ENCODE results near the gene EPN2. TPM values are rescaled to one million over a fixed set of nuclear protein-coding genes. Genes with fewer than 3 reads are reported as not detected.

The EPN2 gene
- polyA plus RNA-seq, 1 of the 3 experiments (the other 2 are of a cell fraction), result 38.9 TPM

GRCh38 chr17:19294443-19294842 is 57.3 kb downstream of the EPN2 start:
- WGBS (ENCODE audit: low lambda C conversion rate), result 94% methylated on average over 3 of the region's 3 CpGs
- H3K9ac ChIP-seq, result no peak overlapping the region
- H3K79me2 ChIP-seq (ENCODE audit: insufficient read depth), result peaks cover 40% of the 10 kb centered on the region
- ChIA-PET CTCF (interaction anchor here (1.4 to 1.5 kb wide), 2 partner anchors 44 to 69 kb away, joined by 3 read pairs; no protein-coding TSS in a partner anchor), POLR2A (interaction anchor here (0.7 kb wide), 1 partner anchor 12 kb away, joined by 3 read pairs; no protein-coding TSS in a partner anchor)
- no peak for TF ChIP-seq EP300 (IDR thresholded peaks at IDR 0.05; ENCODE audit: borderline replicate concordance in 1 of 2, low read depth in 1 of 2, low read length in 1 of 2)
- TF ChIP-seq CHD2 (IDR thresholded peaks at IDR 0.05; ENCODE audit: low read length, partially characterized antibody), result no peak
- no peak for TF ChIP-seq REST (IDR thresholded peaks at IDR 0.05; ENCODE audit: low read depth, low read length)
- 0 out of 2 replicates have a peak, but pooled peaks cover 13% of the 10 kb centered on the region for H4K20me1 ChIP-seq (ENCODE audit: insufficient read depth)
- H3K4me3 ChIP-seq (ENCODE audit: low read depth in 2 of 2, low read length in 1 of 2), result no peak overlapping the region
- DNase-seq, result no peak
- no peak overlapping the region for H2AFZ ChIP-seq (ENCODE audit: low read depth)
- H3K27ac ChIP-seq (ENCODE audit: low read depth in 2 of 2, low read length in 1 of 2), result no peak overlapping the region
- H3K9me3 ChIP-seq, result no peaks in the 10 kb centered on the region
- peaks cover 0 to 3% of the 10 kb centered on the region in 2 experiments for H3K36me3 ChIP-seq (replicated peaks in 1 of 2; ENCODE audit: control insufficient read depth in 1 of 2, insufficient read depth in 2 of 2, low read length in 1 of 2)
- H3F3A ChIP-seq (replicated peaks; ENCODE audit: insufficient read depth), result no peaks in the 10 kb centered on the region
- H3K4me2 ChIP-seq, result no peak overlapping the region
- H3K4me1 ChIP-seq (ENCODE audit: control insufficient read depth in 1 of 2, insufficient read depth in 2 of 2, low read depth in 1 of 2, low read length in 1 of 2), result peaks cover 0 to 18% of the 10 kb centered on the region in 2 experiments; a peak in 1 of 4 replicates
- no peaks in the 10 kb centered on the region for H3K27me3 ChIP-seq (ENCODE audit: insufficient read depth)
- H3K9me2 ChIP-seq, result no peaks in the 10 kb centered on the region

GRCh38 chr17:19295473-19296135 is 58.4 kb downstream of the EPN2 start:
- H3K4me1 ChIP-seq (ENCODE audit: control insufficient read depth in 1 of 2, insufficient read depth in 2 of 2, low read depth in 1 of 2, low read length in 1 of 2), result peaks cover 0 to 10% of the 10 kb centered on the region in 2 experiments; a peak in 1 of 4 replicates
- peaks cover 0 to 3% of the 10 kb centered on the region in 2 experiments for H3K36me3 ChIP-seq (replicated peaks in 1 of 2; ENCODE audit: control insufficient read depth in 1 of 2, insufficient read depth in 2 of 2, low read length in 1 of 2)
- POLR2A ChIA-PET, result interaction anchor here (0.6 to 0.7 kb wide), 2 partner anchors 13 to 35 kb away, joined by 3 to 10 read pairs; no protein-coding TSS in a partner anchor
- DNase-seq, result no peak
- WGBS (ENCODE audit: low lambda C conversion rate), result 89% methylated on average over 8 of the region's 8 CpGs
- no peak for TF ChIP-seq RAD21 (IDR thresholded peaks at IDR 0.05; ENCODE audit: low read length)
- TF ChIP-seq PBX3 (IDR thresholded peaks at IDR 0.05), result no peak
- no peak for TF ChIP-seq IRF3 (IDR thresholded peaks at IDR 0.05; ENCODE audit: low read depth, low read length)
- no peak for TF ChIP-seq MXI1 (IDR thresholded peaks at IDR 0.05; ENCODE audit: low read depth, low read length)
- TF ChIP-seq SIN3A (IDR thresholded peaks at IDR 0.05; ENCODE audit: borderline replicate concordance, low read depth, low read length), result no peak
- no peak for TF ChIP-seq YY1 (IDR thresholded peaks at IDR 0.05; ENCODE audit: low read depth)
- no peak for TF ChIP-seq GATA2 (CRISPR knock-in tag; IDR thresholded peaks at IDR 0.05)
- CTCF ChIA-PET, result interaction anchor here (1.5 kb wide), 1 partner anchor 43 kb away, joined by 3 read pairs; no protein-coding TSS in a partner anchor
- peaks cover 47% of the 10 kb centered on the region for H3K79me2 ChIP-seq (ENCODE audit: insufficient read depth)
- H3K4me2 ChIP-seq, result no peak overlapping the region
- no peak overlapping the region for H3K27ac ChIP-seq (ENCODE audit: low read depth in 2 of 2, low read length in 1 of 2)
- H3K4me3 ChIP-seq (ENCODE audit: low read depth in 2 of 2, low read length in 1 of 2), result no peak overlapping the region
- no peaks in the 10 kb centered on the region for H3K9me2 ChIP-seq
- H3K9me3 ChIP-seq, result no peaks in the 10 kb centered on the region
- no peak overlapping the region for H2AFZ ChIP-seq (ENCODE audit: low read depth)
- H4K20me1 ChIP-seq (ENCODE audit: insufficient read depth), result 0 out of 2 replicates have a peak, but pooled peaks cover 12% of the 10 kb centered on the region
- no peaks in the 10 kb centered on the region for H3F3A ChIP-seq (replicated peaks; ENCODE audit: insufficient read depth)
- no peak overlapping the region for H3K9ac ChIP-seq
- H3K27me3 ChIP-seq (ENCODE audit: insufficient read depth), result no peaks in the 10 kb centered on the region

Measured in SK-N-SH (cell line).